Nephron (organoid): ENCODE measurements around the gene TECRL.

Source experiments
- H3K27ac Mint-ChIP-seq, 3 experiments: 2 replicates each; pipeline ENCODE4 v1.8.0; 2020; ENCODE audit warnings: mixed read lengths in 3 of 3, mild to moderate bottlenecking in 2 of 3, moderate library complexity in 1 of 3
- H3K27me3 Mint-ChIP-seq: 2 replicates; pipeline ENCODE4 v1.8.0; 2021; ENCODE audit warnings: low read depth, mild to moderate bottlenecking, moderate library complexity, mixed read lengths
- H3K36me3 Mint-ChIP-seq: 2 replicates; pipeline ENCODE4 v1.8.0; 2020; ENCODE audit warnings: low read depth, mixed read lengths
- H3K4me1 Mint-ChIP-seq: 2 replicates; pipeline ENCODE4 v1.8.0; 2020; ENCODE audit warnings: mixed read lengths
- H3K4me3 Mint-ChIP-seq, 3 experiments: 2 replicates each; pipeline ENCODE4 v1.8.0; 2020; ENCODE audit warnings: mild to moderate bottlenecking in 3 of 3, mixed read lengths in 3 of 3, moderate library complexity in 2 of 3
- H3K9me3 Mint-ChIP-seq: 2 replicates; pipeline ENCODE4 v1.8.0; 2020; ENCODE audit warnings: mixed read lengths
- CTCF ChIP-seq, 3 experiments: fragments of 200-600 bp; sonication (generic); IDR thresholded peaks; one replicate each; pipeline ENCODE4 v1.5.0; 2021; ENCODE audit warnings: antibody characterized with exemption in 3 of 3; ENCODE audit not compliant: unreplicated experiment in 3 of 3

TECRL gene

DNA sequence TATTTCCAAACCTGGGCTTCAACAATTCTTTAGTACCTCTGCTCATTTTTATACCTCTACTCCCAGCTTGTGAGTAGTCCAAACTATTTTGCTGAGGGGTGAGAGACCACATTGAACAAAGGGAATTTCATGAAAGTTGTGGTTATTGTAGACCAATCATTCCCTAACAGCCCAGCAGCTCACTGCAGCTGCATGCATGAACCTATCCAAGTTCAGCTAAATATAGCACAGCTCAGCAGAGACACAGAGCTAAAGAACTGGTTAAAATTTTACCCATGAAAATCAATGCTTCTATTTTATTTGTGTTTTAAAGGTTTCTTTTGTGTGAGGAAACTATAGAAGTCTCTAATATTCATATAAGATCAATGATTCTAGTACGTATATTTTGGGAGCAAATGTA lies 82.7 kb downstream of the TECRL start:
- Mint-ChIP-seq H3K4me3 (no peak overlapping the region), H3K27ac (no peak overlapping the region), H3K36me3 (no peaks in the 10 kb centered on the region), H3K9me3 (no peaks in the 10 kb centered on the region), H3K27me3 (no peaks in the 10 kb centered on the region), H3K4me1 (no peaks in the 10 kb centered on the region)
- no peak for TF ChIP-seq CTCF (IDR thresholded peaks at IDR 0.05; ENCODE audit: unreplicated experiment in 3 of 3)

DNA sequence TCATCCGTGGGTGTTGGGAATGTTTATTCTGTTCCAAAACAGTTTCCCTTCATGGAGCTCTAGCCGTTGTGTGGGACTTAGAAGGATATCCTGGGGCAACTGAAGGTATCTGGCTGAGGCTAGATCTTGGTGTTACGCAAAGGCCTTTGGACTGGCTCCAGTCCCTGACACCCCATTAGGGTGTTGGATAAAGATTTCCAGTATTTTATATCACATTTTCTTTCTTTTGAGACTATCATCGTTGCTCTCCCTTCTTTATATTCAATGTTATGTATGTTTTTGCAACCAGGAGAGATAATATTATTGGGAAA lies 103.0 kb downstream of the TECRL start:
- TF ChIP-seq CTCF (IDR thresholded peaks at IDR 0.05; ENCODE audit: unreplicated experiment in 3 of 3): no peak
- Mint-ChIP-seq H3K4me3 (no peak overlapping the region), H3K27me3 (no peaks in the 10 kb centered on the region), H3K4me1 (no peaks in the 10 kb centered on the region), H3K27ac (no peak overlapping the region), H3K9me3 (peaks cover 8% of the 10 kb centered on the region), H3K36me3 (no peaks in the 10 kb centered on the region)

DNA sequence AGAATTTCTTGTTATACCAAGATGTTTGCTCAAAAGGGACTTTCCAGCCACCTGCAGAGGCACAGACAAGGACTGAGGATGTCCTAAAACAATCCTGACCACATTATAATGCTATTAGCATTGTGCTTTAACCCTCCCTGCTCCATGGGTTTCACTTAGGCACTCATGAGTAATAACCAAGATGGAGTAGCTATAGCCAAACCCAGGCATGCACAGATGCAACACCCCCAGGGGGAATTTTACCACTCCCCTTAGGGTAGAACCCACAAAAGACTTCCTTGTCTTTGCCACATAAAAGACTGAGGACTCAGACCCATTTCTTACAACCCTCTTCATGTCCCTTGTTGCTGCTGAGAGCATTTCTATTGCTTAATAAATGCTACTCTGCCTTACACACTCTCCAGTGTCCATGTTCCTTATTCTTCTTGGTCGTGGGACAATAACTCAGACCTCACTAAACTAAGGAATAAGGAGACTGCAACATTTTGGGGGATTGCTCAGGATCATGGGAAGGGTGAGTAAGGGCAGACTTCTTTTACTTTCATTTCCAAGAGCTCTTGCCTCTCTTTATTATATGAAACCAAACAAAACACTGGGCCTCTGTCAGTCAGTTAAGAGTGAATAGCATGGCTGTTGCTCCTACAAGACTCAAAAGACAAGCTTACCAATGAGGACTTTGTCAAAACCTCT lies 103.5 kb downstream of the TECRL start:
- Mint-ChIP-seq H3K4me3 (no peak overlapping the region), H3K27ac (no peak overlapping the region), H3K4me1 (no peaks in the 10 kb centered on the region), H3K9me3 (peaks cover 8% of the 10 kb centered on the region), H3K36me3 (no peaks in the 10 kb centered on the region), H3K27me3 (no peaks in the 10 kb centered on the region)
- TF ChIP-seq CTCF (IDR thresholded peaks at IDR 0.05; ENCODE audit: unreplicated experiment in 3 of 3): no peak

DNA sequence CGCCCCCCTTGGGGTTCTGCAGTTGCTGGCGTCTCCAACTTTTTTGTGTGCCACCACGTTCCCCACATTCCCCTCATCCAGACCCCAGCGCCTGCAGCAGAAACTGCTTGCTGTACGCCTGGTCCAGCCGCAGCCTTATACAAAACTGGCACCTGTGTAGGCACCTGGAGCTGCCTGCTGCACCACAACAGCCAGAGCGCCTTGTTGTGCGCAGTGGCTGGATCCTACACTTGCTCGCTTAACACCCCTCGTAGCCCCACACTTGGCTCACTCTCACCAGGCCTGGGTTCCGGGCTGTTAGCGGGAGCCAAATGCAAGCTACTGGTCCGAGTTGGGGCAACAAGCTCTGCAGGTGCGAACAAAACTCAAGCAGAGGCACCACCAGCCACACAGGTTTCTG lies 136.8 kb downstream of the TECRL start:
- no peak overlapping the region for H3K27ac Mint-ChIP-seq
- no peaks in the 10 kb centered on the region for H3K4me1 Mint-ChIP-seq
- H3K9me3 Mint-ChIP-seq: no peaks in the 10 kb centered on the region
- H3K27me3 Mint-ChIP-seq: no peaks in the 10 kb centered on the region
- no peak for TF ChIP-seq CTCF (IDR thresholded peaks at IDR 0.05; ENCODE audit: unreplicated experiment in 3 of 3)
- no peak overlapping the region for H3K4me3 Mint-ChIP-seq
- H3K36me3 Mint-ChIP-seq: no peaks in the 10 kb centered on the region

DNA sequence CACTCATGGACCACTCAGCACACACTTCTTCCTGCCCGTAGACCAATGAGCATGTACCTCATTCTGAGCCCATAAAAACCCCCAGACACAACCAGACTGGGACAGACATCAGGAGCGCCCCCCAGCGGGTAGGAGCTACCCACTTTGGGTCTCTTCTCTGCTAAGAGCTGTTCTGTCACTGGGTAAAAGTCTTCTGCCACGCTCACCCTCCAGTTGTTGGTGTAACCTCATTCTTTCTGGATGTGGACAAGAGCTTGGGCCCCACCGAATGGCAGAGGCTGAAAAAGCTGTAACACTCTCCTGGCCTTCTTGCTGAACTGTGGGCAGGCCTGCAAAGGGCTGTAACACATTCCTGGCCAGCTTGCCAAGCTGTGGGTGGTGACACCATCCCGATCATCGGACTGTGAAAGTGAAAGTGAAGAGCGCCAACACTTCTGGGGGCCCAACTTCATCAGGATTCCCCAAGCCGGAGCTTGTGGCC lies 137.6 kb downstream of the TECRL start:
- no peak overlapping the region for H3K27ac Mint-ChIP-seq
- H3K27me3 Mint-ChIP-seq: no peaks in the 10 kb centered on the region
- H3K4me1 Mint-ChIP-seq: no peaks in the 10 kb centered on the region
- H3K4me3 Mint-ChIP-seq: no peak overlapping the region
- no peak for TF ChIP-seq CTCF (IDR thresholded peaks at IDR 0.05; ENCODE audit: unreplicated experiment in 3 of 3)
- no peaks in the 10 kb centered on the region for H3K9me3 Mint-ChIP-seq
- H3K36me3 Mint-ChIP-seq: no peaks in the 10 kb centered on the region

DNA sequence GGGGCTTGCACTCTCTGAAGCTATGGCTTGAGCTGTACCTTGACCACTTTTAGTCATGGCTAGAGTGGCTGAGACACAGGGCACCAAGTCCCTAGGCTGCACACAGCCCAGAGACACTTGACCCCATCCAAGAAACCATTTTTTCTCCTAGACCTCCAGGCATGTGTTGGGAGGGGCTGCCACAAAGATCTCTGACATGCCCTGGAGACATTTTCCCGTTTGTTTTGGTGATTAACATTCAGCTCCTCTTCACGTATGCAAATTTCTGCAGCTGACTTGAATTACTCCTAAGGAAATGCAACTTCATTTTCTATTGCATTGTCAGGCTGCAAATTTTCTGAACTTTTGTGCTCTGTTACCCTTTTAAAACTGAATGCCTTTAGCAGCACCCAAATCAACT lies 142.6 kb downstream of the TECRL start:
- no peaks in the 10 kb centered on the region for H3K4me1 Mint-ChIP-seq
- H3K9me3 Mint-ChIP-seq: no peaks in the 10 kb centered on the region
- H3K27me3 Mint-ChIP-seq: no peaks in the 10 kb centered on the region
- no peak for TF ChIP-seq CTCF (IDR thresholded peaks at IDR 0.05; ENCODE audit: unreplicated experiment in 3 of 3)
- no peak overlapping the region for H3K27ac Mint-ChIP-seq
- H3K36me3 Mint-ChIP-seq: no peaks in the 10 kb centered on the region
- H3K4me3 Mint-ChIP-seq: no peak overlapping the region
